ENCODE results near the gene PLA2G4D. TPM values are rescaled to one million over a fixed set of nuclear protein-coding genes. Genes with fewer than 3 reads are reported as not detected.

Gene PLA2G4D
- polyA plus RNA-seq, 1 donor from 2014 or later, result not detected

GRCh38 chr15:42079401-42079908 is 14.9 kb downstream of the PLA2G4D start:
- no peaks in the 10 kb centered on the region for H4K20me1 ChIP-seq (ENCODE audit: insufficient read depth)
- no peak overlapping the region for H3K4me2 ChIP-seq (ENCODE audit: low read length)
- no peaks in the 10 kb centered on the region for H3K9me2 ChIP-seq (ENCODE audit: insufficient read depth, low read length)
- H3K27me3 ChIP-seq (ENCODE audit: insufficient read depth, low read depth, low read length), result no peaks in the 10 kb centered on the region
- no peak overlapping the region for H2AFZ ChIP-seq (ENCODE audit: low read depth, low read length)
- H3K79me2 ChIP-seq (replicated peaks; ENCODE audit: insufficient read depth, low read length), result no peaks in the 10 kb centered on the region
- H3K4me3 ChIP-seq (ENCODE audit: low read length), result no peak overlapping the region
- H3K36me3 ChIP-seq (ENCODE audit: insufficient read depth, low read length), result no peaks in the 10 kb centered on the region
- no peak overlapping the region for H3K9ac ChIP-seq (ENCODE audit: low read length)
- TF ChIP-seq POLR2AphosphoS5 (IDR thresholded peaks at IDR 0.05), result no peak
- TF ChIP-seq SMC3 (conservative IDR thresholded peaks at IDR 0.05; ENCODE audit: poor library complexity), result no peak
- TF ChIP-seq, protein P1, sequence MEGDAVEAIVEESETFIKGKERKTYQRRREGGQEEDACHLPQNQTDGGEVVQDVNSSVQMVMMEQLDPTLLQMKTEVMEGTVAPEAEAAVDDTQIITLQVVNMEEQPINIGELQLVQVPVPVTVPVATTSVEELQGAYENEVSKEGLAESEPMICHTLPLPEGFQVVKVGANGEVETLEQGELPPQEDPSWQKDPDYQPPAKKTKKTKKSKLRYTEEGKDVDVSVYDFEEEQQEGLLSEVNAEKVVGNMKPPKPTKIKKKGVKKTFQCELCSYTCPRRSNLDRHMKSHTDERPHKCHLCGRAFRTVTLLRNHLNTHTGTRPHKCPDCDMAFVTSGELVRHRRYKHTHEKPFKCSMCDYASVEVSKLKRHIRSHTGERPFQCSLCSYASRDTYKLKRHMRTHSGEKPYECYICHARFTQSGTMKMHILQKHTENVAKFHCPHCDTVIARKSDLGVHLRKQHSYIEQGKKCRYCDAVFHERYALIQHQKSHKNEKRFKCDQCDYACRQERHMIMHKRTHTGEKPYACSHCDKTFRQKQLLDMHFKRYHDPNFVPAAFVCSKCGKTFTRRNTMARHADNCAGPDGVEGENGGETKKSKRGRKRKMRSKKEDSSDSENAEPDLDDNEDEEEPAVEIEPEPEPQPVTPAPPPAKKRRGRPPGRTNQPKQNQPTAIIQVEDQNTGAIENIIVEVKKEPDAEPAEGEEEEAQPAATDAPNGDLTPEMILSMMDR (IDR thresholded peaks at IDR 0.05; ENCODE audit: poor library complexity, severe bottlenecking), result no peak
- TF ChIP-seq, protein P2, sequence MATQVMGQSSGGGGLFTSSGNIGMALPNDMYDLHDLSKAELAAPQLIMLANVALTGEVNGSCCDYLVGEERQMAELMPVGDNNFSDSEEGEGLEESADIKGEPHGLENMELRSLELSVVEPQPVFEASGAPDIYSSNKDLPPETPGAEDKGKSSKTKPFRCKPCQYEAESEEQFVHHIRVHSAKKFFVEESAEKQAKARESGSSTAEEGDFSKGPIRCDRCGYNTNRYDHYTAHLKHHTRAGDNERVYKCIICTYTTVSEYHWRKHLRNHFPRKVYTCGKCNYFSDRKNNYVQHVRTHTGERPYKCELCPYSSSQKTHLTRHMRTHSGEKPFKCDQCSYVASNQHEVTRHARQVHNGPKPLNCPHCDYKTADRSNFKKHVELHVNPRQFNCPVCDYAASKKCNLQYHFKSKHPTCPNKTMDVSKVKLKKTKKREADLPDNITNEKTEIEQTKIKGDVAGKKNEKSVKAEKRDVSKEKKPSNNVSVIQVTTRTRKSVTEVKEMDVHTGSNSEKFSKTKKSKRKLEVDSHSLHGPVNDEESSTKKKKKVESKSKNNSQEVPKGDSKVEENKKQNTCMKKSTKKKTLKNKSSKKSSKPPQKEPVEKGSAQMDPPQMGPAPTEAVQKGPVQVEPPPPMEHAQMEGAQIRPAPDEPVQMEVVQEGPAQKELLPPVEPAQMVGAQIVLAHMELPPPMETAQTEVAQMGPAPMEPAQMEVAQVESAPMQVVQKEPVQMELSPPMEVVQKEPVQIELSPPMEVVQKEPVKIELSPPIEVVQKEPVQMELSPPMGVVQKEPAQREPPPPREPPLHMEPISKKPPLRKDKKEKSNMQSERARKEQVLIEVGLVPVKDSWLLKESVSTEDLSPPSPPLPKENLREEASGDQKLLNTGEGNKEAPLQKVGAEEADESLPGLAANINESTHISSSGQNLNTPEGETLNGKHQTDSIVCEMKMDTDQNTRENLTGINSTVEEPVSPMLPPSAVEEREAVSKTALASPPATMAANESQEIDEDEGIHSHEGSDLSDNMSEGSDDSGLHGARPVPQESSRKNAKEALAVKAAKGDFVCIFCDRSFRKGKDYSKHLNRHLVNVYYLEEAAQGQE (IDR thresholded peaks at IDR 0.05; ENCODE audit: borderline replicate concordance), result no peak
- no peak for TF ChIP-seq EZH2 (IDR thresholded peaks at IDR 0.05; ENCODE audit: borderline replicate concordance, insufficient read depth, low read length, poor library complexity, severe bottlenecking)
- TF ChIP-seq MXI1 (conservative IDR thresholded peaks at IDR 0.05; ENCODE audit: poor library complexity, severe bottlenecking), result no peak
- TF ChIP-seq EP300 (conservative IDR thresholded peaks at IDR 0.05; ENCODE audit: poor library complexity, severe bottlenecking), result no peak
- no peak for TF ChIP-seq TAF1 (IDR thresholded peaks at IDR 0.05; ENCODE audit: low read depth)
- TF ChIP-seq RAD21 (conservative IDR thresholded peaks at IDR 0.05), result no peak
- H3F3A ChIP-seq (ENCODE audit: insufficient read depth, low read length, poor library complexity, severe bottlenecking), result no peaks in the 10 kb centered on the region
- no peaks in the 10 kb centered on the region for H3K9me3 ChIP-seq (ENCODE audit: low read length)
- no peak overlapping the region for H3K27ac ChIP-seq (ENCODE audit: low read length)

GRCh38 chr15:42078903-42079302 is 15.5 kb downstream of the PLA2G4D start:
- H3K4me3 ChIP-seq (ENCODE audit: low read length), result no peak overlapping the region

More at GRCh38 chr15:42078903-42079302, 15.5 kb downstream of the PLA2G4D start:
- no peak for TF ChIP-seq TAF1 (IDR thresholded peaks at IDR 0.05; ENCODE audit: low read depth)
- TF ChIP-seq, protein P2 (IDR thresholded peaks at IDR 0.05; ENCODE audit: borderline replicate concordance), result no peak
- TF ChIP-seq RAD21 (conservative IDR thresholded peaks at IDR 0.05), result no peak
- TF ChIP-seq EP300 (conservative IDR thresholded peaks at IDR 0.05; ENCODE audit: poor library complexity, severe bottlenecking), result no peak
- TF ChIP-seq EZH2 (IDR thresholded peaks at IDR 0.05; ENCODE audit: borderline replicate concordance, insufficient read depth, low read length, poor library complexity, severe bottlenecking), result no peak
- TF ChIP-seq, protein P1 (IDR thresholded peaks at IDR 0.05; ENCODE audit: poor library complexity, severe bottlenecking), result no peak
- no peak for TF ChIP-seq MXI1 (conservative IDR thresholded peaks at IDR 0.05; ENCODE audit: poor library complexity, severe bottlenecking)
- no peak for TF ChIP-seq POLR2AphosphoS5 (IDR thresholded peaks at IDR 0.05)
- TF ChIP-seq SMC3 (conservative IDR thresholded peaks at IDR 0.05; ENCODE audit: poor library complexity), result no peak
- Histone ChIP-seq H3F3A (ENCODE audit: insufficient read depth, low read length, poor library complexity, severe bottlenecking) (no peaks in the 10 kb centered on the region), H2AFZ (ENCODE audit: low read depth, low read length) (no peak overlapping the region), H3K36me3 (ENCODE audit: insufficient read depth, low read length) (no peaks in the 10 kb centered on the region), H3K9ac (ENCODE audit: low read length) (no peak overlapping the region), H3K27ac (ENCODE audit: low read length) (no peak overlapping the region), H4K20me1 (ENCODE audit: insufficient read depth) (no peaks in the 10 kb centered on the region), H3K9me2 (ENCODE audit: insufficient read depth, low read length) (no peaks in the 10 kb centered on the region), H3K4me2 (ENCODE audit: low read length) (no peak overlapping the region), H3K79me2 (replicated peaks; ENCODE audit: insufficient read depth, low read length) (no peaks in the 10 kb centered on the region), H3K9me3 (ENCODE audit: low read length) (no peaks in the 10 kb centered on the region), H3K27me3 (ENCODE audit: insufficient read depth, low read depth, low read length) (no peaks in the 10 kb centered on the region)
